ENCODE measurements around the gene ZMYM2. TPM values are rescaled to one million over a fixed set of nuclear protein-coding genes. Genes with fewer than 3 reads are reported as not detected.

The ZMYM2 gene
- total and polyA plus RNA-seq, 2 of the 13 experiments (the other 11 are each of a cell fraction or from before 2014, with no cell fraction given): 22.4 to 40.8 TPM

GRCh38 chr13:19958155-19959111 lies at the start of gene ZMYM2 (continued):
- TF ChIP-seq SMAD1 (CRISPR knock-in tag; IDR thresholded peaks at IDR 0.05; ENCODE audit: borderline replicate concordance, low read depth) (no peak), ZKSCAN8 (CRISPR knock-in tag; IDR thresholded peaks at IDR 0.05; ENCODE audit: borderline replicate concordance) (no peak), U2AF1 (optimal IDR thresholded peaks at IDR 0.05; ENCODE audit: low read depth, low read length) (no peak), ZNF253 (CRISPR knock-in tag; IDR thresholded peaks at IDR 0.05; ENCODE audit: borderline replicate concordance) (no peak), POLR2A (IDR thresholded peaks at IDR 0.05; ENCODE audit: insufficient read depth in 1 of 2, low read depth in 2 of 2, low read length in 2 of 2) (peak; percentile 48 to 64; a peak in 3 of 4 replicates), NONO (IDR thresholded peaks at IDR 0.05) (no peak), NONO (CRISPR knock-in tag; conservative IDR thresholded peaks at IDR 0.05) (no peak), ARNTL (CRISPR knock-in tag; IDR thresholded peaks at IDR 0.05) (no peak), KDM2A (CRISPR knock-in tag; IDR thresholded peaks at IDR 0.05; ENCODE audit: borderline replicate concordance, low read depth) (peak; percentile 28; the same call in 1 of the 2 replicates), ZNF431 (CRISPR knock-in tag; IDR thresholded peaks at IDR 0.05; ENCODE audit: borderline replicate concordance, low read depth) (no peak), ZMAT5 (CRISPR knock-in tag; IDR thresholded peaks at IDR 0.05; ENCODE audit: borderline replicate concordance, low read depth) (no peak), ZNF569 (CRISPR knock-in tag; IDR thresholded peaks at IDR 0.05; ENCODE audit: borderline replicate concordance) (no peak), PCBP2 (optimal IDR thresholded peaks at IDR 0.05; ENCODE audit: low read depth, low read length, poor library complexity, severe bottlenecking) (no peak), TARDBP (CRISPR knock-in tag; IDR thresholded peaks at IDR 0.05) (no peak), REL (CRISPR knock-in tag; conservative IDR thresholded peaks at IDR 0.05) (0 out of 2 replicates have a peak, but pooled peaks have one; percentile 21), ATF1 (CRISPR knock-in tag; IDR thresholded peaks at IDR 0.05) (no peak), CERS6 (CRISPR knock-in tag; IDR thresholded peaks at IDR 0.05) (no peak), AKAP8 (CRISPR knock-in tag; IDR thresholded peaks at IDR 0.05) (no peak), TBP (CRISPR knock-in tag; IDR thresholded peaks at IDR 0.05) (no peak), ZNF513 (CRISPR knock-in tag; conservative IDR thresholded peaks at IDR 0.05) (no peak), ZNF441 (CRISPR knock-in tag; IDR thresholded peaks at IDR 0.05; ENCODE audit: borderline replicate concordance) (peak; percentile 95)
- TF ChIP-seq, protein P1, sequence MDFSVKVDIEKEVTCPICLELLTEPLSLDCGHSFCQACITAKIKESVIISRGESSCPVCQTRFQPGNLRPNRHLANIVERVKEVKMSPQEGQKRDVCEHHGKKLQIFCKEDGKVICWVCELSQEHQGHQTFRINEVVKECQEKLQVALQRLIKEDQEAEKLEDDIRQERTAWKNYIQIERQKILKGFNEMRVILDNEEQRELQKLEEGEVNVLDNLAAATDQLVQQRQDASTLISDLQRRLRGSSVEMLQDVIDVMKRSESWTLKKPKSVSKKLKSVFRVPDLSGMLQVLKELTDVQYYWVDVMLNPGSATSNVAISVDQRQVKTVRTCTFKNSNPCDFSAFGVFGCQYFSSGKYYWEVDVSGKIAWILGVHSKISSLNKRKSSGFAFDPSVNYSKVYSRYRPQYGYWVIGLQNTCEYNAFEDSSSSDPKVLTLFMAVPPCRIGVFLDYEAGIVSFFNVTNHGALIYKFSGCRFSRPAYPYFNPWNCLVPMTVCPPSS (IDR thresholded peaks at IDR 0.05): no peak
- TF ChIP-seq, protein P2, sequence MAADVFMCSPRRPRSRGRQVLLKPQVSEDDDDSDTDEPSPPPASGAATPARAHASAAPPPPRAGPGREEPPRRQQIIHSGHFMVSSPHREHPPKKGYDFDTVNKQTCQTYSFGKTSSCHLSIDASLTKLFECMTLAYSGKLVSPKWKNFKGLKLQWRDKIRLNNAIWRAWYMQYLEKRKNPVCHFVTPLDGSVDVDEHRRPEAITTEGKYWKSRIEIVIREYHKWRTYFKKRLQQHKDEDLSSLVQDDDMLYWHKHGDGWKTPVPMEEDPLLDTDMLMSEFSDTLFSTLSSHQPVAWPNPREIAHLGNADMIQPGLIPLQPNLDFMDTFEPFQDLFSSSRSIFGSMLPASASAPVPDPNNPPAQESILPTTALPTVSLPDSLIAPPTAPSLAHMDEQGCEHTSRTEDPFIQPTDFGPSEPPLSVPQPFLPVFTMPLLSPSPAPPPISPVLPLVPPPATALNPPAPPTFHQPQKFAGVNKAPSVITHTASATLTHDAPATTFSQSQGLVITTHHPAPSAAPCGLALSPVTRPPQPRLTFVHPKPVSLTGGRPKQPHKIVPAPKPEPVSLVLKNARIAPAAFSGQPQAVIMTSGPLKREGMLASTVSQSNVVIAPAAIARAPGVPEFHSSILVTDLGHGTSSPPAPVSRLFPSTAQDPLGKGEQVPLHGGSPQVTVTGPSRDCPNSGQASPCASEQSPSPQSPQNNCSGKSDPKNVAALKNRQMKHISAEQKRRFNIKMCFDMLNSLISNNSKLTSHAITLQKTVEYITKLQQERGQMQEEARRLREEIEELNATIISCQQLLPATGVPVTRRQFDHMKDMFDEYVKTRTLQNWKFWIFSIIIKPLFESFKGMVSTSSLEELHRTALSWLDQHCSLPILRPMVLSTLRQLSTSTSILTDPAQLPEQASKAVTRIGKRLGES (CRISPR knock-in tag; IDR thresholded peaks at IDR 0.05; ENCODE audit: borderline replicate concordance): no peak
